MG63 (cell line): ENCODE data around the gene GCC2. TPM values are rescaled to one million over a fixed set of nuclear protein-coding genes. Genes with fewer than 3 reads are reported as not detected.

ENCODE experiments used
- DNase-seq: peaks from one replicate; pipeline ENCODE4 v3.0.0-alpha.2; 2020
- H3K27me3 ChIP-seq: fragments of 250-450 bp; sonication (Bioruptor Pico); 2 replicates; pipeline ENCODE4 v1.5.1; 2020; ENCODE audit warnings: mild to moderate bottlenecking, moderate library complexity
- H3K36me3 ChIP-seq: fragments of 250-450 bp; sonication (Bioruptor Pico); 2 replicates; pipeline ENCODE4 v1.5.1; 2020; ENCODE audit warnings: mild to moderate bottlenecking, moderate library complexity
- H3K4me3 ChIP-seq: fragments of 250-450 bp; sonication (Bioruptor Pico); 2 replicates; pipeline ENCODE4 v1.5.1; 2020; ENCODE audit warnings: mild to moderate bottlenecking, moderate library complexity
- H3K9me3 ChIP-seq: fragments of 250-450 bp; sonication (Bioruptor Pico); 2 replicates; pipeline ENCODE4 v1.5.1; 2020; ENCODE audit warnings: mild to moderate bottlenecking, moderate library complexity
- total RNA-seq: library from RNA; depleted of rRNA; stranded (reverse); fragments of >200 nt; shearing (Covaris generic); gene quantifications from 2 replicates; pipeline ENCODE4 v1.2.3, GENCODE V29; 2014; ENCODE audit warnings: low replicate concordance; rRNA removed

The GCC2 gene, protein sequence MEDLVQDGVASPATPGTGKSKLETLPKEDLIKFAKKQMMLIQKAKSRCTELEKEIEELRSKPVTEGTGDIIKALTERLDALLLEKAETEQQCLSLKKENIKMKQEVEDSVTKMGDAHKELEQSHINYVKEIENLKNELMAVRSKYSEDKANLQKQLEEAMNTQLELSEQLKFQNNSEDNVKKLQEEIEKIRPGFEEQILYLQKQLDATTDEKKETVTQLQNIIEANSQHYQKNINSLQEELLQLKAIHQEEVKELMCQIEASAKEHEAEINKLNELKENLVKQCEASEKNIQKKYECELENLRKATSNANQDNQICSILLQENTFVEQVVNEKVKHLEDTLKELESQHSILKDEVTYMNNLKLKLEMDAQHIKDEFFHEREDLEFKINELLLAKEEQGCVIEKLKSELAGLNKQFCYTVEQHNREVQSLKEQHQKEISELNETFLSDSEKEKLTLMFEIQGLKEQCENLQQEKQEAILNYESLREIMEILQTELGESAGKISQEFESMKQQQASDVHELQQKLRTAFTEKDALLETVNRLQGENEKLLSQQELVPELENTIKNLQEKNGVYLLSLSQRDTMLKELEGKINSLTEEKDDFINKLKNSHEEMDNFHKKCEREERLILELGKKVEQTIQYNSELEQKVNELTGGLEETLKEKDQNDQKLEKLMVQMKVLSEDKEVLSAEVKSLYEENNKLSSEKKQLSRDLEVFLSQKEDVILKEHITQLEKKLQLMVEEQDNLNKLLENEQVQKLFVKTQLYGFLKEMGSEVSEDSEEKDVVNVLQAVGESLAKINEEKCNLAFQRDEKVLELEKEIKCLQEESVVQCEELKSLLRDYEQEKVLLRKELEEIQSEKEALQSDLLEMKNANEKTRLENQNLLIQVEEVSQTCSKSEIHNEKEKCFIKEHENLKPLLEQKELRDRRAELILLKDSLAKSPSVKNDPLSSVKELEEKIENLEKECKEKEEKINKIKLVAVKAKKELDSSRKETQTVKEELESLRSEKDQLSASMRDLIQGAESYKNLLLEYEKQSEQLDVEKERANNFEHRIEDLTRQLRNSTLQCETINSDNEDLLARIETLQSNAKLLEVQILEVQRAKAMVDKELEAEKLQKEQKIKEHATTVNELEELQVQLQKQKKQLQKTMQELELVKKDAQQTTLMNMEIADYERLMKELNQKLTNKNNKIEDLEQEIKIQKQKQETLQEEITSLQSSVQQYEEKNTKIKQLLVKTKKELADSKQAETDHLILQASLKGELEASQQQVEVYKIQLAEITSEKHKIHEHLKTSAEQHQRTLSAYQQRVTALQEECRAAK (N-terminal part only)
- 4.0 and 6.0 TPM in 2 replicates for total RNA-seq

DNA sequence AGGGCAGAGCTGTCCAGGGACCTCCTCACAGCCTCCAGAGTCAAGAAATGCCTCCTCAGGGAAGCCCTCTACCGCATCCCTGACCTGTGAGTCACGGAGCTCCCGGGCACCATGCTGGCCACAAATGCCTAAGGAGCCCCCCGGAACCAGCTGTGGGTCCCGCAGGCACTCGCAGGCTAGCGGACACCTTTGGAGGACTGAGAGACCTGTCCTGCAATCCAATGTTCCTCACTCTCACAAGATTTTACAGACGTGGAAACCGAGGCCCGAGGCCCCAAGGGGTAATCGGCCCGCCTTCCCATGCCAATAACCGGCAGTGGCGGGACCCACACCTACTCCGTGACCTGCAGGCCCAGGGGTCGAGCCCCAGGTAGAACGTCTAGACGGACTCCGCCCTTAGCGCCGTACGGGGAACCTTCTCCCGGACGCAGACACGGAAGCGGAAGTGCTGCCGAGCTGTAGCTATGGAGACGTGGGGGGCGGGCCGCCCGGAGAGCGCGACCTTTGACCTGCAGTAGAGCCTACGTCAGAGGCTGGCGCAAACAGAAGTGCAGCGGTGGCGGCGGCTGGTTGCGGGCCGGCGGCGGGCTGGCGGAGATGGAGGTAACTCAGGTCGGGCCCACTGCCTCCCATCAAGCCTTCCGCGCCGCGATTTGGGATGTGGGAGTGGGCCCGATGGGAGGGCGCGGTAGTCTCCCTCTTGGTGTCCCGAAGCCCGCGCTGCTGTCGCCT, at the start of gene GCC2:
GCC2 (plus strand) TSS at position 529 of the 732 bp plus-strand sequence; CDS start at position 598, 69 bp downstream.
- Histone ChIP-seq H3K9me3 (no peaks in the 10 kb centered on the region), H3K36me3 (peaks cover 18% of the 10 kb centered on the region), H3K4me3 (peak within 1 kb of the TSS; percentile 97), H3K27me3 (no peaks in the 10 kb centered on the region)
- DNase-seq = peak; percentile 90

DNA sequence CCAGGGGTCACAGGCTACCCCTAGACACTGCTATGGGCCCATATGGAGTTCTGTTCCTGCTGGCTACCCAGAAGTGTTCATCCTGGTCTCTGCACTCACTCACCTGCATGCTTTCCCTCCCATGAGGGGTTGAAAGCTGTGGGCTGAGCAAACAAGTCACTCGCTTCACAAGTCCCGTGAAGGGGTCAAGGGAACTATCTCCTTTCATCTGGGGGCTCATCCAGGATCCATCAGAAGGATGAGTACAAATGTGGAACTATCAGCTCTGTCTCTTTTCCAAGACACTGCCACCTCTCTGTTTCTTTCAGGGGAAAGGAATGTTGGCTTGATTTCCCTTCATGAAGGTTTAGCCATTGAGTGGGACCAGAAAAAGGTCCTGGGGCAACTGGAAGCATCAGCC, 49.5 kb upstream of the GCC2 start:
- Histone ChIP-seq H3K9me3 (peaks cover 2% of the 10 kb centered on the region; the same call in 1 of the 2 replicates), H3K27me3 (no peaks in the 10 kb centered on the region), H3K4me3 (no peak overlapping the region), H3K36me3 (no peaks in the 10 kb centered on the region)
- no peak for DNase-seq

DNA sequence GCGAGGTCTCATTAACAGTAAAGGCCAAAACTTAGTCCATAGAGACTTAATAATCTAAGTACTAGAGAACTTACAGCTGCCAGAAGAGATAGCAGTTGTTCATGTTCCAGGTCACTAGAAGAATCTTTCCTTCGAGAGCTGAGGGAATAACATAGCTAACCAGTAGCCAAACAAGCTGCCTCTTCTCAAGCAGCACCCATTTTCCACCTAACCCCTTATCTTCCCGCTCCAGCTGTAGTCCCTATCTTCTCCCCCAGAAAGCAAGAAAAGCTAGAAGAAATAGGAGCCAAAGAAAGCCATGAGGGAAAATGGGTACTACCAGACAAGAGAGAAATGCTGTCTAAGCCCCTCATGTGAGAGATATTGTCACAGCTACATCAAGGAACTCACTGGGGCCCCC, 47.2 kb upstream of the GCC2 start:
- peaks cover 6% of the 10 kb centered on the region for H3K9me3 ChIP-seq
- no peaks in the 10 kb centered on the region for H3K27me3 ChIP-seq
- H3K36me3 ChIP-seq = no peaks in the 10 kb centered on the region
- DNase-seq = no peak
- no peak overlapping the region for H3K4me3 ChIP-seq

DNA sequence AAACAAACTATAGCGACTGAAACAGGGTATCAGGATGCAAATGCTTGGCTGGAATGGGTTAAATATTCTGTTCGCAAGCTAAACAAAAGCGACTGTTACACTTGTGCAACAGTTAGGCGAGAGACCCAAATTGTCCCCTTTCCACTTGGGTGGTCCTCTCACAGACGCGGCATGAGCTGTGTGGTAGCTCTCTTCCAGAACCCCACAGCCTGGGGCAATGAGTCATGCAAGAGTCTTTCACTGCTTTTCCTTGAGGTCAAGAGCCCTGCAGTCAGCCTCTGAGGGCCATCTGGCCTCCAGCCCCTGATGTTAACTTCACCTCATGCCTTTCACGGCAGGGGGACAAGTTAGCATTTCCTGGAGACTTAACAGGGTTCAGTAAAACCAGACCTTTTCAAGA, 45.5 kb upstream of the GCC2 start:
- Histone ChIP-seq H3K36me3 (no peaks in the 10 kb centered on the region), H3K9me3 (peaks cover 6% of the 10 kb centered on the region), H3K4me3 (no peak overlapping the region), H3K27me3 (no peaks in the 10 kb centered on the region)
- peak; percentile 71 for DNase-seq

DNA sequence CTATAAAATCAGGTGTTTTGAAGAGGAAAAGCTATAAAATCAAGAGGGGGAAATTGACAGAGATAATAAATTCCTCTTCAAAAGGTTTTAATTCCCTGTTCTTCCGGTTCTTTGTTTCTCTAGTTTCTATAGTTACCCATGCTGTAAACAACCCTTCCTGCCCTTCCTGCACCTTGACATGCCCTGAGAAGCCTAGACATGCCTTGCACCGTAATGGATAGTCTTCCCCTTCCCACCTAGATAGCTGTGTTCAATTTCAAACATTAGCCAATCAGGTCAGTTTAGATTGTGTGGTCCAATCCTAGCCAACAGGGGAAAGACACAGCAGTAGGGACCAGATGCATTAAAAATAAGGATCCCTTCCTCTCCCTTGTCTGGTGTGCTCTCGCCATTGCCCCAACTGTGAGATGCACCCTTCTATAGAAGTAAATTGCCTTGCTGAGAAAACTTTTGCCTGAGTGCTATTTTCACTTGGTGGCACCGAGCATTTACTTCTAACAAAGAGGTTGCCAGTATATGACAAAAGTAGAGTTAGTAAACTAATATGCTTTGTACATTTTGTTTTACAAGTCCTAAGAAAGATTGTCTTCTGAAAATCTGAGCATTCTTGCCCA, 44.1 kb upstream of the GCC2 start:
- Histone ChIP-seq H3K27me3 (no peaks in the 10 kb centered on the region), H3K4me3 (no peak overlapping the region), H3K36me3 (no peaks in the 10 kb centered on the region), H3K9me3 (peaks cover 4% of the 10 kb centered on the region)
- no peak for DNase-seq

DNA sequence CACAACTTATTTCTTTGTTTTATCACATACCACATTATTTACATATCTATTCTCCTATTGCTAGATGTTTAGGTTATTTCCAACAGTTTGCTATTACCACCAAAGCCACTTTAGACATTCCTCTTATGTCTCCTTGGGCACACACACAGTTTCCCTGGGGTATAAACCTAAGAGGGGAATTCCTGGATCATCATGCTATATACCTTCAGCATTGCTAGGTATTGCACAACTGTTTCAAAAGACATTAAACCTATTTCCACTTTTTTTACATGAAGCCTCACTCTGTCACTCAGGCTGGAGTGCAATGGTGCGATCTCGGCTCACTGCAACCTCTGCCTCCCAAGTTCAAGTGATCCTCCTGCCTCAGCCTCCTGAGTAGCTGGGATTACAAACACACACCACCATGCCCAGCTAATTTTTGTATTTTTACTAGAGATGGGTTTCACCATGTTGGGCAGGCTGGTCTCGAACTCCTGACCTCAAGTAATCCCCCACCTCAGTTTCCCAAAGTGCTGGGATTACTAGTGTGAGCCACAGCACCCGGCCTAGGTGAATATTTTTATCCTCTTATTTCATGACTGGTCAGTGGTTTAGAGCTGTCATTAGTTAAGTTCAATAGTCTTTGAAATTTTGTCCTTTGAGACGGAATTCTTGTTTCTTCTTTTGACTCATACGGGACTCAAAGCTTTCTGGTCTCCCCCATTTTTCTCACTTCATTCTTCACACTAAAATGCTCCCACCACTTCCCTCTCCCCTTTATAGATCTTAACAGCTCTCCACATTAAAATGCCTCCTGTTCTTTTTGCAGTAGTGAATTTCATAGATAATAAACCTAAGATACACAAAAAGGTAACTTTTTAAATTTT, 40.9 kb upstream of the GCC2 start:
- peaks cover 4% of the 10 kb centered on the region for H3K9me3 ChIP-seq
- no peak overlapping the region for H3K4me3 ChIP-seq
- no peak for DNase-seq
- no peaks in the 10 kb centered on the region for H3K36me3 ChIP-seq
- no peaks in the 10 kb centered on the region for H3K27me3 ChIP-seq

DNA sequence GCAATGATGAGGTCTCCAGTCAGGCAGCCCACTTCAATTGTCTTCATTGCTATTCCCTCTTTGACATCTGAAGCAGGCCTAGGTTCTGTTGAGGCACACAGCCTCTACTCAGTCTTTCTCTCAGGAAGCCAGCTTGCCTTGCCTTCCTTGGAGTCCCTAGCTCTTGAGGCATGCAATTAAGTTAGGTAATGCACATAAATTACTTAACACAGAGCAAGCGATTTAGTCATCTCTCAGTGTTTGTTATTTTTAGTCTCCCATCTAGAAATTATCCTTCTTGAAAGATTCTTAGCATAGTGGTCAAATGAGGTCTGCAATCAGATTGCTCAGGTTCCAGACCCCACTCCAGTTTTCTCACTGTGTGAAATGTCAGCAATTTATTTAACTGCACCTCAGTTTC, 39.2 kb upstream of the GCC2 start:
- Histone ChIP-seq H3K36me3 (no peaks in the 10 kb centered on the region), H3K27me3 (no peaks in the 10 kb centered on the region), H3K9me3 (peaks cover 4% of the 10 kb centered on the region), H3K4me3 (no peak overlapping the region)
- no peak for DNase-seq

DNA sequence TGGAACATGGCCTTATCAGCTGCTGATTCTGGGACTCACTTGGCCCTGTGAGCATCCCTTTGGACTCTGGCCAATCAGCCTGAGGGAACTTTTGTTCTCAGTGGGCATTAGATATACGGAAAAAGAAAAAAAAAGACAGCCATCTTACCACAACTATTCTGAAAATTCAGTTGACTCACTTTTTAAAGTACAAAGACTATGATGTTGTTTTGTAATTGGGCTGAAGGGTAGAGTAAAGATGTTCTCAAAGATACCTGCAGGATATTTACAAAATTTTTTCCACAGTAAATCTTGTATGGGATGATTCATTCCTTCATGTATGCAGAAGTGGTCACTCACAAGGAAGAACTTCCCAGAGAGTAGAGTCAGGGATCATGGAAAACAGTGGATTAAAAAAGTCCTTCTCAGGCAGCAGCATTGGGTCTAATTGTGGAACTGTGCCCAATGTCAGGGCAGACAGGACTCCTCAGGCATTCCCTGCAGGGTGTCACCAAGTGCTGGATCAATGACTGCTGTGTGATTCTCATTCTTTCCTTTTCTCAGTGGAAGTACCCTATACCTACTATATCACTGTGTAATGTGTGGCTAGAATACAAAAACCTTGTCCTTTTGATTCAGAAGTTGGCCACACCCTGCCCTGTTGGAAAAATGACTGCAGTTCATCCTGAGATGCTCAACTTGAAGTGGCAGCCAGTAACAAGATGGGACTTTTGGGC, 35.9 kb upstream of the GCC2 start:
- H3K9me3 ChIP-seq = no peaks in the 10 kb centered on the region; the same call in none of the 2 replicates
- H3K27me3 ChIP-seq = no peaks in the 10 kb centered on the region
- H3K4me3 ChIP-seq = no peak overlapping the region
- H3K36me3 ChIP-seq = no peaks in the 10 kb centered on the region
- peak; percentile 45 for DNase-seq

DNA sequence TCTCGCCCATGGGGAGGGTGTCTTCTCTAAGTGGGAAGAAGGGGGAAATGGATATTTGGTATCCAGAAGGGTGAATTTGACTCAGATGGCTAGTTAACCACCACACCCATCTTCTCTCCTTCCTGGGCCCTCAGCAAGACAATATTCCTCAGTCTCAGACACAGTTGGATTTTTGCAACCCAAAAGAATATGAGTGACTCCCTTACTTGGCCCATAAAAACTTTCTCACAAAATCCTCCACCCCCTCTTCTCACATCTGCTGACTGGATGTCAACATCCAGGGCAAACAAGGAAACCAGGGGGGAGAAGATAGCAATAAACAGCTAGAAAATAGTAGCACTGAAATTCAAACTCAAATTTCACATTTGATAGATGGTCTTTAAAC, 35.3 kb upstream of the GCC2 start:
- Histone ChIP-seq H3K9me3 (no peaks in the 10 kb centered on the region; the same call in none of the 2 replicates), H3K4me3 (no peak overlapping the region), H3K36me3 (no peaks in the 10 kb centered on the region), H3K27me3 (no peaks in the 10 kb centered on the region)
- no peak for DNase-seq

DNA sequence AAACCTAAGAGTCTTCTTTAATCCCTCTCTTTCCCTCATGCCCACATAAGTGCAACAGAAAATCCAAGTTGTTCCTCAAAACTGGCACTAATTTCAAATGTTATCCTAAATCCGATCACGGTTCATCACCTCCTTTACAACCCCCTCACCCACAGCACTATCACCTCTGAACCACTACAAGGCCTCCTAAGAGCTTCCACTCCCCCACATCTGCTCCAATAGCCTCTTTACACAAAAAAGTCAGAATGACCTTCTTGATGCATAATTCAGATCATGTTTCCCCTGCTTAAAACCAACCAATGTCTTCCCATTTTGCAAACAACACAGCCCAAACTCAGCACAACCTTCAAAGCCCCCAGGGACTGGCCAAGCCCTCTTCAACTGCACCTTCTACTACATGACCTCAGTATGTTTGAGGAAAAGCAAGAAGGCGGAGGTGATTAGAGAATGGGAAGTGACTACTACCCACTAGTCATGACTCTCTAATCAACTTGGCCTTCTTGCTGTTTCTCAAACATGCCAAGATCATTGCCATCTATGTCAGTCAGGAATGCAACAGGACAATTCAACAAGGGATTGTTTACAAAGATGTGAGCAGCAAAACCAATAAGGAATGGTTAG, 34.6 kb upstream of the GCC2 start:
- Histone ChIP-seq H3K4me3 (no peak overlapping the region), H3K36me3 (no peaks in the 10 kb centered on the region), H3K9me3 (no peaks in the 10 kb centered on the region; the same call in none of the 2 replicates), H3K27me3 (no peaks in the 10 kb centered on the region)
- DNase-seq = no peak

DNA sequence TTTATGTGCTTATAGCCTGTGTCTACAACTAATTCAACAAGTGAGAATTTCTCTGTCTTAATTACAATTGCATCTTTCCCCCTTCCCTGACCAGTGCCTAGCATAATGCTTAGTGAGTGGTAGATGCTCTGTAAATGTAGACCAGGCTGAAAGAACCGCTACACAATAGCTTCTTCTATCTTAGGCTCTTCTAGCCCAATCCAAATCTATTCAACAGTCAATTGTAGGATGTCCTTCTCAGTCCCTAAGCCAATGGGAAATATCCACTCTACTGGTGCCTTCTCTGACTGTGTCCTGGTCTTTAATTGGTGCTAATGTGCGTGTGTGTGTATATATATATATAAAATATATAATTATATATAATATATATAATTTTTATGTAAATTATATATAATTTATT, 34.1 kb upstream of the GCC2 start:
- no peaks in the 10 kb centered on the region for H3K27me3 ChIP-seq

DNA sequence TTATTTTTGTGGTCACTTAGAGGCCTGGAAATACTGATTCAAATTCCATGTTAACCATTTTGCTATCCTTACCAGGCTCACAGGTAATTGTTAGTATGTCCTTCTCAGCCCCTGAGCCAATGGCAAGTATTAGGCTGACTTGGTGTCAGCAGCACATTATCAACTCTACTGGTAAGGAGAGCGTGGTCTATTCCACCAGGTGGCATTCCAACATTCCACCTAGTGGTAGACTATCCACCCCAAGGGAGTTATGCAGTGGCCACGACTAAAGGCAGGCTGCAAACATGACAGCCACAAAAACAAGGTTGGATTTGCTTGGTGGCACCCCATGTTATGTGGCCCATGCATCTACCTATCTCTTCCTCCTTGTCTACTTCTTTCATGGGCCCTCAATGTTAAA, 31.8 kb upstream of the GCC2 start:
- no peak for DNase-seq
- Histone ChIP-seq H3K36me3 (no peaks in the 10 kb centered on the region), H3K4me3 (no peak overlapping the region), H3K27me3 (no peaks in the 10 kb centered on the region), H3K9me3 (no peaks in the 10 kb centered on the region; the same call in 1 of the 2 replicates)

More for the DNA sequence above, 34.1 kb upstream of the GCC2 start:
- no peaks in the 10 kb centered on the region for H3K36me3 ChIP-seq
- no peak for DNase-seq
- H3K4me3 ChIP-seq = no peak overlapping the region
- H3K9me3 ChIP-seq = no peaks in the 10 kb centered on the region; the same call in 1 of the 2 replicates

DNA sequence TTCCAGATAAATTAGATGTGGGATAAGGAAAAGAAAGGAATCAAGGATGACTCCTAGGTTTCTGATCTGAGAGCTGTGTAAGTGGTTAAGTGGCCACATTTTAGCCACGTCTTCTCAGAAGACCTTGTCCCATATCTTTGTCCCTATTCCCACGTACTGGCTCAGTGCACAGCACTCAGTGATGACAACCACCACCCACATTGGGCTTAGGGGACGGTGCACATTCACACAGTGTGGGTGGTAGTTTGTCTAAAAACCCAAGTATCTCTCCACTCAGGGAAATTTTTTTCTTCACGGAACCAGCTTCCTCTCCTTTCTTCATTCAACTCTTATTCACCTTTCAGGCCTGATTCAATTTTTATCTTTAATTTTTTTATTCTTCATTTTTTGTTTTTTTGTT, 30.6 kb upstream of the GCC2 start:
- no peak overlapping the region for H3K4me3 ChIP-seq
- no peak for DNase-seq
- no peaks in the 10 kb centered on the region for H3K36me3 ChIP-seq
- no peaks in the 10 kb centered on the region; the same call in 1 of the 2 replicates for H3K9me3 ChIP-seq
- H3K27me3 ChIP-seq = no peaks in the 10 kb centered on the region

DNA sequence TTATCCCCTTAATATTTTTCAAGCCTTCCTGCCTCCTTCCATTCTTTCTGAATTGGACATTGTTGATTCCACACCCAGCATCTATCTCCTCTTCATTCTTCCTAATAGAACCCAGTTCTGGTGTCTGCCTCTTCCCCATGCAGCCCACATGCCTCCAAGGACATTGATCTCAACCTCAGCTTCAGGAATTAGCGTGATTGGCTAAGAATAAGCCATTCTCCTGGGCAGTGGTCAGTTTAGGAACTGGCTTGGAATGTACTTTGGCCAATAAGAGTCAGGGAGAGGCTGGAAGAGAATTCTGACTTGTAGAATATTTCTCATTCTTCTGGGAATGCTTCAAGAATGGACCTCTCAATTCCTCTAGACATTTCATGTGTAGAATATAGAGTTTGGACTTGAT, 25.9 kb upstream of the GCC2 start:
- H3K27me3 ChIP-seq = no peaks in the 10 kb centered on the region
- DNase-seq = no peak
- peaks cover 2% of the 10 kb centered on the region; the same call in 1 of the 2 replicates for H3K9me3 ChIP-seq
- H3K4me3 ChIP-seq = no peak overlapping the region
- H3K36me3 ChIP-seq = no peaks in the 10 kb centered on the region
